ENCODE measurements around the gene ATP6V1D. TPM values are rescaled to one million over a fixed set of nuclear protein-coding genes. Genes with fewer than 3 reads are reported as not detected.

The ATP6V1D gene
- total RNA-seq, 2 donors from 2014 or later: 39.7 to 40.9 TPM

- intact Hi-C loops (cut with DNase I): no loop called here
These were observed 27.6 kb upstream of the ATP6V1D start for GRCh38 chr14:67387195-67387594.

GRCh38 chr14:67385618-67386017 lies 26.0 kb upstream of the ATP6V1D start:
- DNase-seq (no peak), ATAC-seq (peak; percentile 45)
- no peaks in the 10 kb centered on the region for H3K9me3 ChIP-seq
- H3K36me3 ChIP-seq (replicated peaks in 1 of 2; ENCODE audit: insufficient read depth in 1 of 2, low read depth in 2 of 2): peaks cover 5 to 34% of the 10 kb centered on the region in 2 donors
- no peak overlapping the region for H3K27ac ChIP-seq
- no peak for TF ChIP-seq CTCF (IDR thresholded peaks at IDR 0.05)
- WGBS, 2 donors: 75 to 79% methylated on average over 2 of the region's 2 CpGs
- intact Hi-C loops (cut with DNase I): no loop called here
- peaks cover 14% of the 10 kb centered on the region for H3K4me1 ChIP-seq
- no peak overlapping the region for H3K4me3 ChIP-seq
- H3K27me3 ChIP-seq: no peaks in the 10 kb centered on the region

More at GRCh38 chr14:67387195-67387594, 27.6 kb upstream of the ATP6V1D start:
- DNase-seq (no peak), ATAC-seq (no peak)
- no peak for TF ChIP-seq POLR2A (IDR thresholded peaks at IDR 0.05)
- TF ChIP-seq CTCF (IDR thresholded peaks at IDR 0.05): no peak
- 76 to 77% methylated on average over 2 of the region's 2 CpGs for WGBS, 2 donors
- Histone ChIP-seq H3K36me3 (replicated peaks in 1 of 2; ENCODE audit: insufficient read depth in 1 of 2, low read depth in 2 of 2) (peaks cover 5 to 19% of the 10 kb centered on the region in 2 donors), H3K27ac (no peak overlapping the region), H3K27me3 (no peaks in the 10 kb centered on the region), H3K9me3 (no peaks in the 10 kb centered on the region), H3K4me1 (peaks cover 14% of the 10 kb centered on the region), H3K4me3 (no peak overlapping the region)

- no peak overlapping the region for H3K27ac ChIP-seq
- H3K27me3 ChIP-seq: no peaks in the 10 kb centered on the region
- DNase-seq (no peak), ATAC-seq (no peak)
- H3K4me1 ChIP-seq: peaks cover 14% of the 10 kb centered on the region
- peaks cover 5 to 34% of the 10 kb centered on the region in 2 donors for H3K36me3 ChIP-seq (replicated peaks in 1 of 2; ENCODE audit: insufficient read depth in 1 of 2, low read depth in 2 of 2)
- H3K4me3 ChIP-seq: no peak overlapping the region
- TF ChIP-seq POLR2A (IDR thresholded peaks at IDR 0.05): no peak
- no peak for TF ChIP-seq CTCF (IDR thresholded peaks at IDR 0.05)
- no peaks in the 10 kb centered on the region for H3K9me3 ChIP-seq
- 54% methylated on average over 2 of the region's 2 CpGs for WGBS, 2 donors
- intact Hi-C loops (cut with DNase I): no loop called here
These were observed 25.5 kb upstream of the ATP6V1D start for GRCh38 chr14:67385120-67385519.

- ATAC-seq: no peak
- no peak for DNase-seq
- H3K36me3 ChIP-seq (replicated peaks in 1 of 2; ENCODE audit: insufficient read depth in 1 of 2, low read depth in 2 of 2): peaks cover 3 to 48% of the 10 kb centered on the region in 2 donors
- H3K4me3 ChIP-seq: no peak overlapping the region
- intact Hi-C loops (cut with DNase I): no loop called here
- H3K9me3 ChIP-seq: no peaks in the 10 kb centered on the region
- H3K27me3 ChIP-seq: no peaks in the 10 kb centered on the region
- no peaks in the 10 kb centered on the region for H3K4me1 ChIP-seq
- no peak overlapping the region for H3K27ac ChIP-seq
- TF ChIP-seq CTCF (IDR thresholded peaks at IDR 0.05) (no peak), POLR2A (IDR thresholded peaks at IDR 0.05) (no peak)
These were observed 18.3 kb upstream of the ATP6V1D start for GRCh38 chr14:67377916-67378315.

- H3K27me3 ChIP-seq: no peaks in the 10 kb centered on the region
- intact Hi-C loops (cut with DNase I): no loop called here
- WGBS, 2 donors: 70 to 77% methylated on average over 2 of the region's 2 CpGs
- H3K4me1 ChIP-seq: peaks cover 5% of the 10 kb centered on the region
- no peak for DNase-seq
- TF ChIP-seq CTCF (IDR thresholded peaks at IDR 0.05) (no peak), POLR2A (IDR thresholded peaks at IDR 0.05) (no peak)
- ATAC-seq: no peak
- H3K9me3 ChIP-seq: no peaks in the 10 kb centered on the region
- peaks cover 3 to 22% of the 10 kb centered on the region in 2 donors for H3K36me3 ChIP-seq (replicated peaks in 1 of 2; ENCODE audit: insufficient read depth in 1 of 2, low read depth in 2 of 2)
- no peak overlapping the region for H3K27ac ChIP-seq
- no peak overlapping the region for H3K4me3 ChIP-seq
These were observed 13.7 kb upstream of the ATP6V1D start for GRCh38 chr14:67373347-67373746.
